ENCODE results near the gene GCH1.

GCH1 gene

GRCh38 chr14:54922598-54922997 is 20.0 kb upstream of the GCH1 start:
- Histone ChIP-seq H4K8ac (ENCODE audit: low read depth, low read length) (no peak overlapping the region), H2BK15ac (ENCODE audit: low read length) (no peak overlapping the region), H3K14ac (ENCODE audit: low read length) (no peak overlapping the region), H2BK5ac (ENCODE audit: low read length) (no peak overlapping the region), H3K4me2 (ENCODE audit: insufficient read depth, low read length, poor library complexity, severe bottlenecking) (no peak overlapping the region), H3K27me3 (ENCODE audit: control insufficient read depth in 3 of 3, insufficient read depth in 3 of 3, low read depth in 1 of 3, low read length in 3 of 3) (no peaks in the 10 kb centered on the region), H3K4me3 (ENCODE audit: low read length in 2 of 2) (no peak overlapping the region), H3K9me3 (replicated peaks in 1 of 2; ENCODE audit: control insufficient read depth in 2 of 2, insufficient read depth in 1 of 2, low read depth in 1 of 2, low read length in 2 of 2) (no peaks in the 10 kb centered on the region), H3K27ac (replicated peaks; ENCODE audit: low read length) (no peak overlapping the region), H3K18ac (ENCODE audit: low read length) (no peak overlapping the region), H3K4ac (ENCODE audit: low read length) (no peak overlapping the region), H3K79me1 (ENCODE audit: low read depth, low read length) (no peaks in the 10 kb centered on the region), H3K23ac (ENCODE audit: low read depth, low read length, poor library complexity) (no peak overlapping the region), H3K4me1 (ENCODE audit: control insufficient read depth in 2 of 2, insufficient read depth in 1 of 2, low read depth in 1 of 2, low read length in 2 of 2) (no peaks in the 10 kb centered on the region), H2AFZ (ENCODE audit: low read length) (no peak overlapping the region), H2BK12ac (ENCODE audit: low read length) (no peak overlapping the region), H3K36me3 (replicated peaks in 1 of 2; ENCODE audit: control insufficient read depth in 2 of 2, insufficient read depth in 2 of 2, low read length in 2 of 2) (no peaks in the 10 kb centered on the region), H4K91ac (ENCODE audit: low read depth, low read length, poor library complexity) (no peak overlapping the region), H3K9ac (ENCODE audit: low read depth, low read length, poor library complexity) (no peak overlapping the region), H2AK5ac (ENCODE audit: low read depth, low read length) (no peak overlapping the region), H2BK120ac (ENCODE audit: low read depth, low read length) (no peak overlapping the region)
- DNase-seq (ENCODE audit: low spot score) = no peak
- no CpG with 5 or more reads among the region's 3 CpGs for WGBS, 2 donors (ENCODE audit: extremely low coverage in 2 of 2, insufficient read length in 2 of 2, insufficient replicate concordance in 1 of 2)

- Histone ChIP-seq H4K91ac (ENCODE audit: low read depth, low read length, poor library complexity) (no peak overlapping the region), H3K9me3 (replicated peaks in 1 of 2; ENCODE audit: control insufficient read depth in 2 of 2, insufficient read depth in 1 of 2, low read depth in 1 of 2, low read length in 2 of 2) (no peaks in the 10 kb centered on the region), H2BK15ac (ENCODE audit: low read length) (no peak overlapping the region), H3K79me1 (ENCODE audit: low read depth, low read length) (no peaks in the 10 kb centered on the region), H3K23ac (ENCODE audit: low read depth, low read length, poor library complexity) (no peak overlapping the region), H3K36me3 (replicated peaks in 1 of 2; ENCODE audit: control insufficient read depth in 2 of 2, insufficient read depth in 2 of 2, low read length in 2 of 2) (no peaks in the 10 kb centered on the region), H2BK120ac (ENCODE audit: low read depth, low read length) (no peak overlapping the region), H4K8ac (ENCODE audit: low read depth, low read length) (no peak overlapping the region), H3K9ac (ENCODE audit: low read depth, low read length, poor library complexity) (no peak overlapping the region), H3K4ac (ENCODE audit: low read length) (no peak overlapping the region), H2AK5ac (ENCODE audit: low read depth, low read length) (no peak overlapping the region), H3K4me2 (ENCODE audit: insufficient read depth, low read length, poor library complexity, severe bottlenecking) (no peak overlapping the region), H3K27me3 (ENCODE audit: control insufficient read depth in 3 of 3, insufficient read depth in 3 of 3, low read depth in 1 of 3, low read length in 3 of 3) (no peaks in the 10 kb centered on the region), H3K18ac (ENCODE audit: low read length) (no peak overlapping the region), H2BK12ac (ENCODE audit: low read length) (no peak overlapping the region), H2BK5ac (ENCODE audit: low read length) (no peak overlapping the region), H3K4me3 (ENCODE audit: low read length in 2 of 2) (no peak overlapping the region), H3K4me1 (ENCODE audit: control insufficient read depth in 2 of 2, insufficient read depth in 1 of 2, low read depth in 1 of 2, low read length in 2 of 2) (no peaks in the 10 kb centered on the region), H2AFZ (ENCODE audit: low read length) (no peak overlapping the region), H3K14ac (ENCODE audit: low read length) (no peak overlapping the region), H3K27ac (replicated peaks; ENCODE audit: low read length) (no peak overlapping the region)
- no peak for DNase-seq (ENCODE audit: low spot score)
- no CpG with 5 or more reads among the region's 1 CpG for WGBS, 2 donors (ENCODE audit: extremely low coverage in 2 of 2, insufficient read length in 2 of 2, insufficient replicate concordance in 1 of 2)
Observed at GRCh38 chr14:54920052-54920451, 17.4 kb upstream of the GCH1 start.

GRCh38 chr14:54919330-54919729 is 16.7 kb upstream of the GCH1 start:
- Histone ChIP-seq H3K18ac (ENCODE audit: low read length) (no peak overlapping the region), H3K4me2 (ENCODE audit: insufficient read depth, low read length, poor library complexity, severe bottlenecking) (no peak overlapping the region), H3K79me1 (ENCODE audit: low read depth, low read length) (no peaks in the 10 kb centered on the region), H3K36me3 (replicated peaks in 1 of 2; ENCODE audit: control insufficient read depth in 2 of 2, insufficient read depth in 2 of 2, low read length in 2 of 2) (no peaks in the 10 kb centered on the region), H2AK5ac (ENCODE audit: low read depth, low read length) (no peak overlapping the region), H3K14ac (ENCODE audit: low read length) (no peak overlapping the region), H3K27me3 (ENCODE audit: control insufficient read depth in 3 of 3, insufficient read depth in 3 of 3, low read depth in 1 of 3, low read length in 3 of 3) (no peaks in the 10 kb centered on the region), H2BK15ac (ENCODE audit: low read length) (no peak overlapping the region), H3K23ac (ENCODE audit: low read depth, low read length, poor library complexity) (no peak overlapping the region), H3K9me3 (replicated peaks in 1 of 2; ENCODE audit: control insufficient read depth in 2 of 2, insufficient read depth in 1 of 2, low read depth in 1 of 2, low read length in 2 of 2) (no peaks in the 10 kb centered on the region), H3K9ac (ENCODE audit: low read depth, low read length, poor library complexity) (no peak overlapping the region), H3K4ac (ENCODE audit: low read length) (no peak overlapping the region), H4K91ac (ENCODE audit: low read depth, low read length, poor library complexity) (no peak overlapping the region), H4K8ac (ENCODE audit: low read depth, low read length) (no peak overlapping the region), H3K27ac (replicated peaks; ENCODE audit: low read length) (no peak overlapping the region), H2BK5ac (ENCODE audit: low read length) (no peak overlapping the region), H2BK12ac (ENCODE audit: low read length) (no peak overlapping the region), H2AFZ (ENCODE audit: low read length) (no peak overlapping the region), H3K4me1 (ENCODE audit: control insufficient read depth in 2 of 2, insufficient read depth in 1 of 2, low read depth in 1 of 2, low read length in 2 of 2) (no peaks in the 10 kb centered on the region), H2BK120ac (ENCODE audit: low read depth, low read length) (no peak overlapping the region), H3K4me3 (ENCODE audit: low read length in 2 of 2) (no peak overlapping the region)
- no peak for DNase-seq (ENCODE audit: low spot score)

- H2BK15ac ChIP-seq (ENCODE audit: low read length) = no peak overlapping the region
- H2AK5ac ChIP-seq (ENCODE audit: low read depth, low read length) = no peak overlapping the region
- H3K23ac ChIP-seq (ENCODE audit: low read depth, low read length, poor library complexity) = no peak overlapping the region
- H3K18ac ChIP-seq (ENCODE audit: low read length) = no peak overlapping the region
- H3K27ac ChIP-seq (replicated peaks; ENCODE audit: low read length) = no peak overlapping the region
- H3K14ac ChIP-seq (ENCODE audit: low read length) = no peak overlapping the region
- H3K4me1 ChIP-seq (ENCODE audit: control insufficient read depth in 2 of 2, insufficient read depth in 1 of 2, low read depth in 1 of 2, low read length in 2 of 2) = no peaks in the 10 kb centered on the region
- H3K4me2 ChIP-seq (ENCODE audit: insufficient read depth, low read length, poor library complexity, severe bottlenecking) = no peak overlapping the region
- no peak overlapping the region for H2BK12ac ChIP-seq (ENCODE audit: low read length)
- H3K9ac ChIP-seq (ENCODE audit: low read depth, low read length, poor library complexity) = no peak overlapping the region
- H4K8ac ChIP-seq (ENCODE audit: low read depth, low read length) = no peak overlapping the region
- no CpG with 5 or more reads among the region's 5 CpGs for WGBS, 2 donors (ENCODE audit: extremely low coverage in 2 of 2, insufficient read length in 2 of 2, insufficient replicate concordance in 1 of 2)
- no peak overlapping the region for H2BK5ac ChIP-seq (ENCODE audit: low read length)
- no peak for DNase-seq (ENCODE audit: low spot score)
- H3K79me1 ChIP-seq (ENCODE audit: low read depth, low read length) = no peaks in the 10 kb centered on the region
- H3K9me3 ChIP-seq (replicated peaks in 1 of 2; ENCODE audit: control insufficient read depth in 2 of 2, insufficient read depth in 1 of 2, low read depth in 1 of 2, low read length in 2 of 2) = no peaks in the 10 kb centered on the region
- H2AFZ ChIP-seq (ENCODE audit: low read length) = no peak overlapping the region
- H3K36me3 ChIP-seq (replicated peaks in 1 of 2; ENCODE audit: control insufficient read depth in 2 of 2, insufficient read depth in 2 of 2, low read length in 2 of 2) = no peaks in the 10 kb centered on the region
- H3K27me3 ChIP-seq (ENCODE audit: control insufficient read depth in 3 of 3, insufficient read depth in 3 of 3, low read depth in 1 of 3, low read length in 3 of 3) = no peaks in the 10 kb centered on the region
- no peak overlapping the region for H4K91ac ChIP-seq (ENCODE audit: low read depth, low read length, poor library complexity)
- H3K4ac ChIP-seq (ENCODE audit: low read length) = no peak overlapping the region
- H3K4me3 ChIP-seq (ENCODE audit: low read length in 2 of 2) = no peak overlapping the region
- H2BK120ac ChIP-seq (ENCODE audit: low read depth, low read length) = no peak overlapping the region
Observed at GRCh38 chr14:54918427-54918826, 15.8 kb upstream of the GCH1 start.
